Esophagus muscularis mucosa (tissue), 4 donors: ENCODE measurements around the gene SUSD6. TPM values are rescaled to one million over a fixed set of nuclear protein-coding genes. Genes with fewer than 3 reads are reported as not detected.
A peak's percentile ranks its signal among the peaks of the same experiment; 100 is the strongest.

Experiments used
- DNase-seq: peaks from one replicate; pipeline ENCODE4 v3.0.0-alpha.2; 2017; ENCODE audit errors: extremely low spot score
- H3K27ac ChIP-seq, 4 donors: fragments of 200-600 bp; sonication (generic); replicated peaks in 1 of 4; 1 replicate in 3 of 4; 2 replicates in 1 of 4; pipeline ENCODE4 v1.5.1; 2016 to 2019; ENCODE audit warnings: mild to moderate bottlenecking in 1 of 4
- H3K27me3 ChIP-seq, 4 donors: fragments of 200-600 bp; sonication (generic); one replicate each; pipeline versions ENCODE4 v1.5.1 to v1.6.0; 2016 to 2019
- H3K36me3 ChIP-seq, 4 donors: fragments of 200-600 bp; sonication (generic); one replicate each; pipeline ENCODE4 v1.5.1; 2016 to 2019
- H3K4me1 ChIP-seq, 4 donors: fragments of 200-600 bp; sonication (generic); one replicate each; pipeline ENCODE4 v1.5.1; 2016 to 2019
- H3K4me3 ChIP-seq, 4 donors: fragments of 200-600 bp; sonication (generic); 1 replicate in 2 of 4; 2 replicates in 2 of 4; pipeline ENCODE4 v1.5.1; 2016 to 2019; ENCODE audit warnings: mild to moderate bottlenecking in 4 of 4, moderate library complexity in 1 of 4
- H3K9me3 ChIP-seq, 4 donors: fragments of 200-600 bp; sonication (generic); 1 replicate in 3 of 4; 2 replicates in 1 of 4; pipeline ENCODE4 v1.5.1; 2016 to 2019
- CTCF ChIP-seq, 3 experiments: fragments of 200-600 bp in 2 of 3; fragments of 450-650 bp in 1 of 3; sonication (generic) in 2 of 3; IDR thresholded peaks; one replicate each; pipeline ENCODE4 v1.5.1; 2017 to 2019; ENCODE audit warnings: antibody characterized with exemption in 3 of 3, mild to moderate bottlenecking in 2 of 3, moderate library complexity in 1 of 3
- EP300 ChIP-seq: sonication (generic); formaldehyde crosslinking; IDR thresholded peaks from one replicate; pipeline ENCODE4 v1.6.1; 2017; ENCODE audit warnings: antibody characterized with exemption
- POLR2A ChIP-seq: fragments of 450-650 bp; IDR thresholded peaks from one replicate; pipeline ENCODE4 v1.6.1; 2017; ENCODE audit warnings: antibody characterized with exemption, moderate library complexity, mild to moderate bottlenecking, low read depth
- POLR2AphosphoS5 ChIP-seq, 2 donors: sonication (generic); formaldehyde crosslinking; IDR thresholded peaks; one replicate each; pipeline ENCODE4 v1.6.1; 2017; ENCODE audit warnings: antibody characterized with exemption in 2 of 2
- WGBS: methylation state at CpG from one replicate; pipeline ENCODE4 v1.1.5; 2018; 5-methylcytosine and 5-hydroxymethylcytosine counted together
- intact Hi-C: fragments of 100-400 bp; cut with DNase I; formaldehyde crosslinking; loops from one replicate; pipeline ENCODE4 v1.15.1; 2023
- total RNA-seq, 4 donors: library from RNA; depleted of rRNA; stranded (reverse); fragments of >200 nt; gene quantifications; one replicate each; pipeline versions ENCODE4 v1.1.0 to v1.2.1, GENCODE V29; 2016

The SUSD6 gene
- total RNA-seq, 4 donors from 2014 or later = 21.2 to 89.5 (median 43.5) TPM

GRCh38 chr14:69664865-69665526 lies 53.6 kb downstream of the SUSD6 start:
- 68% methylated on average over 7 of the region's 7 CpGs for WGBS
- TF ChIP-seq POLR2A (no peak), CTCF (IDR thresholded peaks at IDR 0.05) (no peak), EP300 (no peak)
- no peak overlapping the region for H3K4me3 ChIP-seq
- no peaks in the 10 kb centered on the region for H3K9me3 ChIP-seq
- H3K36me3 ChIP-seq = peaks cover 0 to 4% (median 0%) of the 10 kb centered on the region in 4 donors
- no peak for DNase-seq
- H3K27ac ChIP-seq = peak overlapping the region; percentile 73 to 83 (median 80)
- H3K4me1 ChIP-seq = peaks cover 91 to 98% (median 96%) of the 10 kb centered on the region in 4 donors
- intact Hi-C loops = no loop called here
- H3K27me3 ChIP-seq = no peaks in the 10 kb centered on the region

GRCh38 chr14:69665631-69666030 lies 54.2 kb downstream of the SUSD6 start:
- Histone ChIP-seq H3K27ac (peak overlapping the region; percentile 73 to 83 (median 80)), H3K27me3 (no peaks in the 10 kb centered on the region), H3K4me1 (peaks cover 93 to 99% (median 97%) of the 10 kb centered on the region in 4 donors), H3K9me3 (no peaks in the 10 kb centered on the region), H3K4me3 (no peak overlapping the region), H3K36me3 (no peaks in the 10 kb centered on the region)
- intact Hi-C loops = no loop called here
- 63% methylated on average over 1 of the region's 1 CpG for WGBS
- TF ChIP-seq POLR2A (no peak), CTCF (IDR thresholded peaks at IDR 0.05) (no peak), POLR2AphosphoS5 (IDR thresholded peaks at IDR 0.05) (no peak), EP300 (no peak)
- DNase-seq = no peak

- intact Hi-C loops = no loop called here
- H3K4me3 ChIP-seq = no peak overlapping the region
- TF ChIP-seq EP300 (peak; percentile 64), CTCF (IDR thresholded peaks at IDR 0.05) (no peak)
- peaks cover 93 to 99% (median 97%) of the 10 kb centered on the region in 4 donors for H3K4me1 ChIP-seq
- H3K36me3 ChIP-seq = no peaks in the 10 kb centered on the region
- 39% methylated on average over 3 of the region's 3 CpGs for WGBS
- no peaks in the 10 kb centered on the region for H3K9me3 ChIP-seq
- no peak for DNase-seq
- peak overlapping the region; percentile 73 to 83 (median 80) for H3K27ac ChIP-seq
- H3K27me3 ChIP-seq = no peaks in the 10 kb centered on the region
Observed at GRCh38 chr14:69666112-69666511, 54.7 kb downstream of the SUSD6 start.

GRCh38 chr14:69666690-69667211 lies 55.4 kb downstream of the SUSD6 start:
- TF ChIP-seq POLR2AphosphoS5 (IDR thresholded peaks at IDR 0.05) (peak in 1 of 2 donors; percentile 30), POLR2A (no peak)
- Histone ChIP-seq H3K27me3 (no peaks in the 10 kb centered on the region), H3K4me3 (no peak overlapping the region), H3K9me3 (no peaks in the 10 kb centered on the region), H3K36me3 (no peaks in the 10 kb centered on the region), H3K27ac (peak overlapping the region; percentile 73 to 83 (median 80)), H3K4me1 (peaks cover 93 to 99% (median 96%) of the 10 kb centered on the region in 4 donors)
- no peak for DNase-seq
- intact Hi-C loops = no loop called here
- 59% methylated on average over 2 of the region's 2 CpGs for WGBS

- H3K27me3 ChIP-seq = no peaks in the 10 kb centered on the region
- no peaks in the 10 kb centered on the region for H3K36me3 ChIP-seq
- 52% methylated on average over 3 of the region's 4 CpGs for WGBS
- intact Hi-C loops = no loop called here
- H3K9me3 ChIP-seq = no peaks in the 10 kb centered on the region
- no peak for DNase-seq
- peak overlapping the region in 3 of 4 donors; percentile 12 to 83 (median 20) for H3K27ac ChIP-seq
- no peak for TF ChIP-seq EP300
- no peak for TF ChIP-seq CTCF (IDR thresholded peaks at IDR 0.05)
- TF ChIP-seq POLR2AphosphoS5 (IDR thresholded peaks at IDR 0.05) = no peak
- TF ChIP-seq POLR2A = no peak
- peaks cover 92 to 99% (median 96%) of the 10 kb centered on the region in 4 donors for H3K4me1 ChIP-seq
- no peak overlapping the region for H3K4me3 ChIP-seq
Observed at GRCh38 chr14:69667938-69668335, 56.5 kb downstream of the SUSD6 start.
